Measurements from ENCODE around the gene MED10.

MED10 gene

DNA sequence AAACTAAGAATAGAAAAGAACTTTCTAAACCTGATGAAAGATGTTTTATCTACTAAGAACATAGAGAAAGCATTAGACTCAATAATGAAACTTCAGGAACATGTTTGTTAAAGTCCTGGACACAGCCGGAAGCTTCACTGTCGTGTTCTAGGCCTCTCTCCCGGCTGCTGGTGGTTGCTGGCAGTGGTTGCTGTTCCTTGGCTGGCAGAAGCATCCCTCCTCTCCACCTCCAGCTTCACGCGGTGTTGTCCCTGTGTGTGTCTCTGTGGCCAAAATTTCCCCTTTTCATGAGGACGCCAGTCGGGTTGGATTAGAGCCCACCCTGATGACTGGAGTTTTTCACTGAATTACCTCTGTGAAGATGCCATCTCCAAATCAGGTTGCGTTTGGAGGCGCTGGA lies 6.5 kb upstream of the MED10 start:
- no peak overlapping the region for H3K27ac ChIP-seq

DNA sequence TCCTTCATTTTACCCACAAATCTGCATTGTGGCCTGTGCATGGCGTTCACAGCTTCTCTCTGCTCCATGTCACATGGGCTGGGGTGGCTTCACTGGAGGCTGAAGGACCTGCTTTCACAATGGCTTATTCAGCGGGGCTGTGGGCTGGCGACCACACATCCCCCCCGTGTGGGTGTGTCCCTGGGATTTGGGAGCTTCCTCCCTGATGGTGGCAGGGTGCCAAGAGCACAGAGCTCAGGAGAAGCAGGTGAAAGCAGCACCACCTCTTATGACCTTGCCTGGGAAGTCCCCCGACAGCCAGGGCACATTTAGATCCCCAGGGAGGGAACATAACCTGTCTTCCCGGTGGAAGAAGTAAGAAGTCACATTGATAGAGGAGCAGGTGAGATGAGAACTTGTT lies 5.0 kb upstream of the MED10 start:
- TF ChIP-seq, protein P1, sequence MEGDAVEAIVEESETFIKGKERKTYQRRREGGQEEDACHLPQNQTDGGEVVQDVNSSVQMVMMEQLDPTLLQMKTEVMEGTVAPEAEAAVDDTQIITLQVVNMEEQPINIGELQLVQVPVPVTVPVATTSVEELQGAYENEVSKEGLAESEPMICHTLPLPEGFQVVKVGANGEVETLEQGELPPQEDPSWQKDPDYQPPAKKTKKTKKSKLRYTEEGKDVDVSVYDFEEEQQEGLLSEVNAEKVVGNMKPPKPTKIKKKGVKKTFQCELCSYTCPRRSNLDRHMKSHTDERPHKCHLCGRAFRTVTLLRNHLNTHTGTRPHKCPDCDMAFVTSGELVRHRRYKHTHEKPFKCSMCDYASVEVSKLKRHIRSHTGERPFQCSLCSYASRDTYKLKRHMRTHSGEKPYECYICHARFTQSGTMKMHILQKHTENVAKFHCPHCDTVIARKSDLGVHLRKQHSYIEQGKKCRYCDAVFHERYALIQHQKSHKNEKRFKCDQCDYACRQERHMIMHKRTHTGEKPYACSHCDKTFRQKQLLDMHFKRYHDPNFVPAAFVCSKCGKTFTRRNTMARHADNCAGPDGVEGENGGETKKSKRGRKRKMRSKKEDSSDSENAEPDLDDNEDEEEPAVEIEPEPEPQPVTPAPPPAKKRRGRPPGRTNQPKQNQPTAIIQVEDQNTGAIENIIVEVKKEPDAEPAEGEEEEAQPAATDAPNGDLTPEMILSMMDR (conservative IDR thresholded peaks at IDR 0.05), result no peak
- no peak overlapping the region for H3K27ac ChIP-seq

More for the DNA sequence above, 6.5 kb upstream of the MED10 start:
- TF ChIP-seq, protein P1 (conservative IDR thresholded peaks at IDR 0.05), result no peak

DNA sequence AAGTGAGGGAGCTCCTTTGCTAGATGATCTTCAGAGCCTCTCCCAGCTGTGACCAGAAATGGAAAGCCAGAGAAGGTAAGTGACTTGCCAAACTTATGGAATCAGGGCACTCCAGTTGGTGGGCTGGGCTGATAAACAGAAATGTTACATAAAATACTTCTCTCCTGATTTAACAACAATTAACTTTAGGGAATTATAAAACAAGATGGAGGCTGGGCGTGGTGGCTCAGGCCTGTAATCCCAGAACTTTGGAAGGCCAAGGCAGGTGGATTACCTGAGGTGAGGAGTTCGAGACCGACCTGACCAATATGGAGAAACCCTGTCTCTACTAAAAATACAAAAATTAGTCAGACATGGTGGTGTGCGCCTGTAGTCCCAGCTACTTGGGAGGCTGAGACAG lies 899 bp upstream of the MED10 start:
- H3K27ac ChIP-seq, result peak overlapping the region; percentile 79
- TF ChIP-seq, protein P1 (conservative IDR thresholded peaks at IDR 0.05), result no peak

DNA sequence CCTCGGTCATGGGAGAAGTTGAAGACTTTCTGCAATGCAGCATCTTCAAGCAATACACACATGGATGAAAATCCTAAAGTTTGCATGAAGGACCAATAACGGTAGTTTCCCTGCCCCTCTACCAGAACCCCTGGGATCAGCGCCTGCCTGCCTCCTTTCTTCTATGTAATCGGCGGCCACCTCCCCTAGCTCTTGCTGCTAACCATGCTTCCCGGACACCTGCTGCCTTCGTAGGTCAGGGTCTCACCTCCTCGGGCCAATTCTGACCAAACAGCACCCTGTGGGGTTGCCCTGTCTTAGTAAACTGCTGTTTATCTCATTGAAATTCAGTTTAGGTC lies 388 bp upstream of the MED10 start:
- TF ChIP-seq, protein P1 (conservative IDR thresholded peaks at IDR 0.05), result no peak
- H3K27ac ChIP-seq, result peak overlapping the region; percentile 79

DNA sequence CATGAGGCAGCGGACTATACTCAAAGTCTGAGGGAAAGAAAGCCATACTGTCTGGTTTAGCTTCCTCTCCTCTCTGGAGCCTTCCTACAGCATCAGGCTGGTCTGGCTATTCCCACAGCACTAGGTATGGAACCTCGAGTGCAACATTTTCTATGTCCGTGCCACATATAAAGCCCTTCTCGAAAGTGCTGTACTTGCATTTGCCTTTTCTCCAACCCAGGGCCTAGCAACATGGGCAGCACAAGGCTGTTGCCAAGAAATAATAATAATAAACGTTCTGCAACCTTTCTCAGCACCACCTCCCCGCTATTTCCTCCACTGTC lies 804 bp downstream of the MED10 start:
- TF ChIP-seq, protein P1 (conservative IDR thresholded peaks at IDR 0.05), result no peak
- H3K27ac ChIP-seq, result peak overlapping the region; percentile 79

GRCh38 chr5:6376974-6377520 lies 1.3 kb downstream of the MED10 start:
- H3K27ac ChIP-seq, result peak overlapping the region; percentile 79; the same call in 1 of the 2 replicates
- TF ChIP-seq, protein P1 (conservative IDR thresholded peaks at IDR 0.05), result no peak

DNA sequence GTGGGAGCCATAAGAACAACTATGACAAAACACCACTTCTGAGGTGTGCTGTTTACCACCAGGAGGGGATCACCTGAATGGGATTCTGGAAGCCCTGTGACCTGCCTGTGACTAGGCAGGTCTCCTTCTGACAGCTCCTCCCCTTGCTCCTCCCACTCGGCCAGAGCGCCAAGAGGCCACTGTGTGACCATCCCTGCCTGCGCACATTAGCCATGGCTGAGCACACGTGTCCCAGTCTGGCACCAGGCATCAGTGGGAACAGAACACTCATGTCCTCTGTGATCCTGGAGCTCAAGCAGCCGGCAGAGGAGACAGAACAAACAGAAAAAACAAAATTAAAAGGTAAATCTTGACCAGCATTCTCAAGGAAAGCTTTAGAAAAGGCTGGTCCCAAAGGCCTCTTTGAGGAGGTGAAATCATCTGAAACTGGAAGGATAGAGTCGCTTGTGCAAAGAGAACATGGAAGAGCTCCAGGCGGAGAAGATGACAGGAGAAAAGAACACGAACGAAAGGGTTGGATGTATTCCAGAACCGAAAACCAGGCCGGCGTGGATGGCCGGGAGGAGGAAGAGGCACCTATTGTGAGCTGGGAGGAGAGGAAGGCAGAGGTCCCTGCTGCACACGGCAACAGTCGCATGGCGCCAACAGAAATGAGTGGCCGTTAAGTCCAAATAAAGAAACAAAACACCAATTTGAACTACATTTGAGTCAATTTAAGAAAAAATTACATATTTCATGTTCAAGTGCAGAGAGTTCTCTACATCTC lies 5.1 kb downstream of the MED10 start:
- TF ChIP-seq, protein P1 (conservative IDR thresholded peaks at IDR 0.05), result no peak
- no peak overlapping the region for H3K27ac ChIP-seq

Data from VCaP (cell line).